ENCODE measurements around the gene MEGF11.

GRCh38 chr15:66043264-66043663, 210.3 kb downstream of the MEGF11 start:
- TF ChIP-seq EP300 (IDR thresholded peaks at IDR 0.05) (no peak), CTCF (IDR thresholded peaks at IDR 0.05) (no peak)
